Activated T-cell treated with anti-CD3 and anti-CD28 coated beads, Interleukin-2, amount 50 U/mL, for 24 hours (primary cell): Measurements from ENCODE around the gene TRPV4.

Experiments used
- DNase-seq: peaks from one replicate; pipeline ENCODE4 v3.0.0-alpha.2; 2020
- H3K27ac Mint-ChIP-seq: 2 replicates; pipeline ENCODE4 v1.8.0; 2020; ENCODE audit warnings: mild to moderate bottlenecking, mixed read lengths
- H3K27me3 Mint-ChIP-seq: 2 replicates; pipeline ENCODE4 v1.8.0; 2020; ENCODE audit warnings: mixed read lengths
- H3K36me3 Mint-ChIP-seq: 2 replicates; pipeline ENCODE4 v1.8.0; 2020; ENCODE audit warnings: low read depth, mixed read lengths
- H3K4me1 Mint-ChIP-seq: 2 replicates; pipeline ENCODE4 v1.8.0; 2020; ENCODE audit warnings: low read depth, mixed read lengths
- H3K4me3 Mint-ChIP-seq: 2 replicates; pipeline ENCODE4 v1.8.0; 2020; ENCODE audit warnings: mild to moderate bottlenecking, moderate library complexity, mixed read lengths
- H3K9me3 Mint-ChIP-seq: 2 replicates; pipeline ENCODE4 v1.8.0; 2020; ENCODE audit warnings: mixed read lengths

TRPV4 gene

DNA sequence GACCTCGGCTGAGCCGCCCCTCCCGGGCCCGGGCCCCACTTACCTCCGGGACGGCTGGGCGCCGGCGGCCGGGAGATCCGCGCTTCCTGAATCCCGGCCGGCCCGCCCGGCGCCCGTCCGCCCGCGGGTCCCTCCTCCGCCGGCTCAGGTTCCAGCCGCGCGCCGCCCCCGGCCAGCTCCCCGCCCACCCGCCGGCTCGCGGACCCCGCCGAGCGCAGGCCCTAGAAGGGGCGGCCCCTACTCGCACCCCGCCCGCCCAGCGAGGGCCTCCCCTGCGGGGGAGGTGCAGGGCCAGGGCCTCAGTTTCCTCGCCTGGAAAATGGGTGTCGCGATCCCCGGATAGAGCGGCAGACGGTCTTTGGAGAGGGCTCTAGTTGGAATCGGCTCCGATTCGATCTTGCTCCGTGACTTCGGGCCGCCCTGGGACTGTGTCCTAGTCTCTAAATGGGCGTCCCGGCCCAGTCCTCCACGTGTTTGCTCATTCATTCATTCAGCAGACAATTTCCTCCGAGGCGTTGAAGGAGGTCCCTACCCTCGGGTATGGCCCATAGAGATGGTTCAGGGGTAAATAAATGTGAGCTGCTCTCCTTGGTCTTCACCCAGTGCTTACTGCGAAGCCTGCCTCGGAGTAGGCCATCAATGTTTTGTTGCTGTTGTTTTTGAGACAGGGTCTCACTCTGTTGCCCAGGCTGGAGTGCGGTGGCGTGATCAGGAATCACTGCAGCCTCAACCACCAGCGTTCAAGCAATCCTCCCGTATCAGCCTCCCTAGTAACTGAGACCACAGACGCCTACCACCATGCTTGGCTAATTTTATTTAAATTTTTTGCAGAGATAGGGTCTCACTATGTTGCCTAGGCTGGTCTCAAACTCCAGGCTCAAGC, at the start of gene TRPV4:
TSS of gene TRPV4 (minus strand) at position 92 of the 883 bp plus-strand sequence. CDS start 18,602 bp downstream, outside the sequence.
- H3K4me1 Mint-ChIP-seq = peaks cover 4% of the 10 kb centered on the region
- H3K9me3 Mint-ChIP-seq = no peaks in the 10 kb centered on the region
- H3K4me3 Mint-ChIP-seq = no peak within 1 kb of the TSS
- H3K36me3 Mint-ChIP-seq = no peaks in the 10 kb centered on the region
- peaks cover 46% of the 10 kb centered on the region for H3K27me3 Mint-ChIP-seq
- DNase-seq = no peak
- no peak within 1 kb of the TSS for H3K27ac Mint-ChIP-seq

- Mint-ChIP-seq H3K27me3 (no peaks in the 10 kb centered on the region), H3K27ac (no peak overlapping the region), H3K4me1 (peaks cover 39% of the 10 kb centered on the region), H3K36me3 (peaks cover 7% of the 10 kb centered on the region), H3K4me3 (no peak overlapping the region), H3K9me3 (no peaks in the 10 kb centered on the region)
- DNase-seq = no peak
Observed at GRCh38 chr12:109881752-109882151, 48.6 kb upstream of the TRPV4 start.

DNA sequence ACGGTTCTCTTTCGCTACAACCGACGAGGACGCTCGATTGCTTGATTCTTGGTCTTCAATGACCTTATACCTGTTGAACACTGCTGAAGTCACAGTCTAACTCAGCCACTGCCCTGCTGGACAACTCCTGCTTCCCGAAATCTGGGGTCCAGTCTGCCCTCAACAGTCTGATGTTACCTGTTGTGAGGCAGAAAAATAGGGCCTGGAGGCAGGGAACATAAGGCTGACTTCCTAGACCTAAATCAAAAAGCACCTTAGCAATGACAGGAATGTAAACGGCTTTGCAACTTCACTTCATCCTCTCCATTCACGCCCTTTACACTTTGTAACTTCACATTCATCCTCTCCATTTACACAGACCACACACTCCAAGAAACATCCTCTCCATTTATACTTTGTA, 47.7 kb upstream of the TRPV4 start:
- Mint-ChIP-seq H3K27me3 (no peaks in the 10 kb centered on the region), H3K4me1 (peaks cover 41% of the 10 kb centered on the region), H3K27ac (peak overlapping the region; percentile 81), H3K36me3 (peaks cover 7% of the 10 kb centered on the region), H3K4me3 (peak overlapping the region; percentile 84), H3K9me3 (no peaks in the 10 kb centered on the region)
- no peak for DNase-seq

GRCh38 chr12:109880043-109880931, 47.1 kb upstream of the TRPV4 start, which contains the start of gene GLTP:
Gene GLTP (minus strand): TSS chr12:109880541. CDS start chr12:109880374, 167 bp downstream.
- Mint-ChIP-seq H3K4me3 (peak within 1 kb of the TSS; percentile 94), H3K4me1 (peaks cover 48% of the 10 kb centered on the region), H3K27ac (peak within 1 kb of the TSS; percentile 93), H3K9me3 (no peaks in the 10 kb centered on the region), H3K27me3 (no peaks in the 10 kb centered on the region), H3K36me3 (peaks cover 7% of the 10 kb centered on the region)
- DNase-seq = peak; percentile 93

DNA sequence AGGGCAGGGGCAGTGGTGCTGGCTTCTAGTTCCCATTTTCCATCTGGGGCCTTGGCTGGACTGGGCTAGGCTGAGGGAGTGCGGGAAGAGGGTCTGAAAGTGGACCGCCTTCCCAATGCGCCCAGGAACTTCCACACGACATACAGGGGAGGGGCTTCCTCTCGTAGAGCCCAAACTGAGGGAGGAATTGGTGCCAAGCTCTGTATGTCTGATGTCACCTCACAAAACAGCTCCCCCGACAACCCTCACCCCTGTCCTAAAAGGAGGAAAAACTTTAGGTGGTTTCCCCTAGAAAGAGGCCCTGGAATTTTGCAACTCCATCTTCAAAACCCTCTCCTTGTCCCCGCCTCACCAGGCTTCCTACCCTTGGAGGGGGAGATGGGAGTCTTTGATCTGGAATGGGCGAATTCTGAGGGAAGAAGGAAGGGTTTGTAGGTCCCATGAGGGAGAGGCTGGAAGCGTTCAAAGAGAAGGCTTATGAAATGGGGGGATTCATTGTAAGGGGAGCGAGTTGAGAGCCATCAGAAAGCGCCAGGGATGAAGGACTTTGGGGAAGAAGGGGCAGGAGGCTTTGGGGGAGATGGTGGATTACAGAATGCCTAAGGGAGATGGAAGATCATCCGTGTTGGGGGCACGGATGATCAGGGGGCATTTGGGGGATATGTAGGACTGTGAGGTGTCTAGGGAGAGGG, 46.3 kb upstream of the TRPV4 start:
- H3K4me3 Mint-ChIP-seq = peak overlapping the region; percentile 94
- no peaks in the 10 kb centered on the region for H3K9me3 Mint-ChIP-seq
- H3K27ac Mint-ChIP-seq = peak overlapping the region; percentile 93
- no peak for DNase-seq
- H3K4me1 Mint-ChIP-seq = peaks cover 53% of the 10 kb centered on the region
- H3K27me3 Mint-ChIP-seq = no peaks in the 10 kb centered on the region
- H3K36me3 Mint-ChIP-seq = peaks cover 7% of the 10 kb centered on the region

DNA sequence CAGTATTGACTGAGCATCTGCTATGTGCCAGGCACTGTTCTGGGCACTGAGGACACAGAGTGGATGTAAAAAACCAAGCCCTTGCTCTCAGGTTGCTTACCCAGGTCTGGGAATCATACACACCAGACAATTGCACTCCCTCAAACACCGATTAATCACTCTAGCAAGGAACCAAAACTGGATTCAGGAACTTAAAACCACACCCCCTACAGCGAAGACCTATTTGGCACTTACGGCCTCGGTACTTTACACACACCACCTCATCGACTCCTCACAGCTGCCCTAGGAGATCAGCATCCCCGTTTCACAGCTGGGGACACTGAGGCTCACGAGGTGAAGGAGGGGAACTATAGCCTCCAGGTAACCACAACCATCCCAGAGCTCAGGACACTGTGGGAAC, 45.6 kb upstream of the TRPV4 start:
- peaks cover 54% of the 10 kb centered on the region for H3K4me1 Mint-ChIP-seq
- H3K9me3 Mint-ChIP-seq = no peaks in the 10 kb centered on the region
- peak overlapping the region; percentile 94 for H3K4me3 Mint-ChIP-seq
- peaks cover 7% of the 10 kb centered on the region for H3K36me3 Mint-ChIP-seq
- no peaks in the 10 kb centered on the region for H3K27me3 Mint-ChIP-seq
- H3K27ac Mint-ChIP-seq = peak overlapping the region; percentile 20
- DNase-seq = no peak

DNA sequence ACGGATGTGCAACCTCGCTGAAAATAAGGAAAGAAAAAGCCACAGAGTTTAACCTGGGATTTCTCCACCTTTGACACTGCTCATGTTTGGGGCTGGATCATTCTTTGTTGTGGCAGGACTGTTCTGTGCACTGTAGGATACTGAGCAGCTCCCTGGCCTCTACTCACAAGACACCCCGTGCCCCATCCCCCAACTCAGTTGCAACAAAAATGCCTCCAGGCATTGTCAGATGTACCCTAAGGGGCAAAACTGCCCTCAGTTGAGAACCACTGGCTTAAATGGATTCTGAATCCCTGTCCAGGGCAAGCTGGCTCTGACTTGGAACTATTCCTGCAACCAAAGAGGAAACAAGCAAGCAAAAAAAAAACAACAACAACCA, 45.0 kb upstream of the TRPV4 start:
- no peak overlapping the region for H3K27ac Mint-ChIP-seq

GRCh38 chr12:109877504-109878246, 44.5 kb upstream of the TRPV4 start:
- H3K36me3 Mint-ChIP-seq = peaks cover 12% of the 10 kb centered on the region
- no peaks in the 10 kb centered on the region for H3K9me3 Mint-ChIP-seq
- DNase-seq = no peak
- H3K27me3 Mint-ChIP-seq = no peaks in the 10 kb centered on the region
- peaks cover 54% of the 10 kb centered on the region for H3K4me1 Mint-ChIP-seq
- no peak overlapping the region for H3K27ac Mint-ChIP-seq
- peak overlapping the region; percentile 35 for H3K4me3 Mint-ChIP-seq

More for the DNA sequence above, 45.0 kb upstream of the TRPV4 start:
- no peak for DNase-seq
- Mint-ChIP-seq H3K4me1 (peaks cover 54% of the 10 kb centered on the region), H3K27me3 (no peaks in the 10 kb centered on the region), H3K4me3 (peak overlapping the region; percentile 94), H3K36me3 (peaks cover 7% of the 10 kb centered on the region), H3K9me3 (no peaks in the 10 kb centered on the region)

GRCh38 chr12:109876406-109876805, 43.2 kb upstream of the TRPV4 start:
- no peaks in the 10 kb centered on the region for H3K9me3 Mint-ChIP-seq
- peaks cover 54% of the 10 kb centered on the region for H3K4me1 Mint-ChIP-seq
- no peak overlapping the region for H3K27ac Mint-ChIP-seq
- no peak for DNase-seq
- no peak overlapping the region for H3K4me3 Mint-ChIP-seq
- H3K36me3 Mint-ChIP-seq = peaks cover 21% of the 10 kb centered on the region
- H3K27me3 Mint-ChIP-seq = no peaks in the 10 kb centered on the region

GRCh38 chr12:109875572-109876131, 42.5 kb upstream of the TRPV4 start:
- Mint-ChIP-seq H3K4me1 (peaks cover 52% of the 10 kb centered on the region), H3K9me3 (no peaks in the 10 kb centered on the region), H3K4me3 (no peak overlapping the region), H3K27ac (no peak overlapping the region), H3K36me3 (peaks cover 26% of the 10 kb centered on the region), H3K27me3 (no peaks in the 10 kb centered on the region)
- DNase-seq = no peak

DNA sequence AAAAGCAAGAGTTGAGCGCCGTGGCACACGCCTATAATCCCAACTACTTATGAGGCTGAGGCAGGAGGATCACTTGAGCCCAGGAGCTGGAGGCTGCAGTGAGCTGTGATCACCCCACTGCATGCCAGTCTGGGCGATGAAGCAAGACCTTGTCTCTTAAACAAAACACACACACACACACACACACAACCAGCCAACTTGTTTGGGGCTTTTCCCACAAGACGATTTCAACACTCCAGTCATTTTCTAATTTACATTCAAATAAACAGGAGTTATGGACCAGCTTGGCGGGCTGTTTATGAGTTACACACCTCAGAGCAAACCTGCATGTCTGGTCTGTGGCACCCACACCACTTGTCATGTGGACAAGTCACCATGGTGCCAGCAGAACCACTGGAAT, 40.5 kb upstream of the TRPV4 start:
- no peak for DNase-seq
- Mint-ChIP-seq H3K27ac (no peak overlapping the region), H3K36me3 (peaks cover 19% of the 10 kb centered on the region), H3K4me3 (no peak overlapping the region), H3K4me1 (peaks cover 43% of the 10 kb centered on the region), H3K27me3 (no peaks in the 10 kb centered on the region), H3K9me3 (no peaks in the 10 kb centered on the region)

DNA sequence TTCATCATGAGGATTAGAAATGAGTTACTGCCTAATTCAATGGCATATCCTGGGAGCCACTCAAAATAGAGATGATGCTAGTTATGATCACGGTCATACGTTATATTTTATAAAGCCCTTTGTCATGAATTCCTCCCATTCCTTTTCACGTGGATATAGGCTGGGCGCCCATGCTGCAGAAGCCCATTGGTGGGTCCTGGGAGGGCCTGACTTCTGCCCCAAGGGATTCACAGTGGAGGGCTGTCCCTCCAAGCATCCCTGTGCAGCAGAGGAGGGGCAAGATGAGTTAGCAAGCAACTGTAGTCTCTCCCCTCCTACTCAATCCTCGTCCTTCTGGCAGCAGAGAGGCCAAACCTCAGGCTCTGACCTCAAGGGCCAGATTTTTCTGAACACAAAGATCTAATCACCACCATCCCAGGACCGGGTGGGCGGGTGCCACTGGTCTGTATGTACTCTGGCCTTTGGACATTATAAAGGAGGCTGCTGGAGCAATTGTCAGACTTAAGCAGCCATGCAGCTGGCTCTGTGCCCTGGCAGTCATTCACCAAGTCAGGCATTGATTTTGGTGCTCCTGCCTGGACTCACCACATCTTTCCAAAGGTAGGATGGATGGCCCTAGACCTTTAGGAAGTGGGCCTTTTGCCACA, 38.6 kb upstream of the TRPV4 start:
- no peak overlapping the region for H3K4me3 Mint-ChIP-seq
- no peaks in the 10 kb centered on the region for H3K27me3 Mint-ChIP-seq
- peaks cover 31% of the 10 kb centered on the region for H3K4me1 Mint-ChIP-seq
- H3K9me3 Mint-ChIP-seq = no peaks in the 10 kb centered on the region
- H3K36me3 Mint-ChIP-seq = peaks cover 24% of the 10 kb centered on the region
- peak overlapping the region; percentile 3 for H3K27ac Mint-ChIP-seq
- DNase-seq = no peak

DNA sequence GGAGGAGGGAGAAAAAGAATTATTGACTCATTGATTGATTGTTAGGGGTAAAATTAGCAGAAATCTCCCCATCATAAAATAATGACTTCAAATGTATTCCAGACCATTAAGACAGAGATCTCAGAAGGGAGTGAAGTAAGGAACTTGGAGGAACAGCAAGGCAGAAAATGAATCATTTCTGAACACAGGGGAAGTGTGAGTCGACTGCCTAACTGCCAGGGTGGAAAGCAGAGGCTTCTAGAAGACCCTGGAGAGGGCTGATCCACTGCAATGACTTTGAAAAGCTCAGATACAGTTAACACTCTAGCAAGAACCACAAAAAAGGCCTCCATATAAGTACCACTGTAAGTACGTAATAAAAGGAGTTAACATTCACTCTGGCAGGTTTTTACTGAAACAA, 37.5 kb upstream of the TRPV4 start:
- peak overlapping the region; percentile 80 for H3K27ac Mint-ChIP-seq
- no peaks in the 10 kb centered on the region for H3K9me3 Mint-ChIP-seq
- H3K27me3 Mint-ChIP-seq = no peaks in the 10 kb centered on the region
- no peak for DNase-seq
- H3K4me3 Mint-ChIP-seq = no peak overlapping the region
- H3K4me1 Mint-ChIP-seq = peaks cover 30% of the 10 kb centered on the region
- H3K36me3 Mint-ChIP-seq = peaks cover 24% of the 10 kb centered on the region
